Activated CD4-positive, alpha-beta T cell treated with anti-CD3 and anti-CD28 coated beads, Interleukin-2, amount 10 ng/mL, durations not matched to agents 24 days and 14 days (primary cell): ENCODE results near the gene ANAPC16. TPM values are rescaled to one million over a fixed set of nuclear protein-coding genes. Genes with fewer than 3 reads are reported as not detected.
A peak's percentile ranks its signal among the peaks of the same experiment; 100 is the strongest.
"Not testable (repeated sequence)": the region's sequence is repeated elsewhere in the genome, so short reads cannot be mapped to it uniquely, and the experiment has no call there.

Source experiments
- DNase-seq: peaks from one replicate; pipeline ENCODE4 v3.0.0; 2022
- H3K27ac Mint-ChIP-seq: one replicate; pipeline ENCODE4 v1.8.0; 2022; ENCODE audit warnings: mild to moderate bottlenecking, mixed read lengths
- H3K27me3 Mint-ChIP-seq: one replicate; pipeline ENCODE4 v1.8.0; 2022; ENCODE audit warnings: mixed read lengths
- H3K36me3 Mint-ChIP-seq: one replicate; pipeline ENCODE4 v1.8.0; 2022; ENCODE audit warnings: low read depth, mild to moderate bottlenecking, mixed read lengths
- H3K4me1 Mint-ChIP-seq: one replicate; pipeline ENCODE4 v1.8.0; 2021; ENCODE audit warnings: mixed read lengths
- H3K4me3 Mint-ChIP-seq: one replicate; pipeline ENCODE4 v1.8.0; 2022; ENCODE audit warnings: mild to moderate bottlenecking, moderate library complexity, mixed read lengths
- H3K9me3 Mint-ChIP-seq: one replicate; pipeline ENCODE4 v1.8.0; 2021; ENCODE audit warnings: mixed read lengths
- intact Hi-C: fragments of 100-400 bp; cut with micrococcal nuclease; formaldehyde crosslinking; loops from one replicate; pipeline ENCODE4 v1.15.1; 2023
- total RNA-seq: library from RNA; stranded (reverse); gene quantifications from 2 replicates; pipeline ENCODE4 v1.2.3, GENCODE V29; 2022

ANAPC16 gene
- total RNA-seq, 1 donor from 2014 or later, result 74.3 TPM

DNA sequence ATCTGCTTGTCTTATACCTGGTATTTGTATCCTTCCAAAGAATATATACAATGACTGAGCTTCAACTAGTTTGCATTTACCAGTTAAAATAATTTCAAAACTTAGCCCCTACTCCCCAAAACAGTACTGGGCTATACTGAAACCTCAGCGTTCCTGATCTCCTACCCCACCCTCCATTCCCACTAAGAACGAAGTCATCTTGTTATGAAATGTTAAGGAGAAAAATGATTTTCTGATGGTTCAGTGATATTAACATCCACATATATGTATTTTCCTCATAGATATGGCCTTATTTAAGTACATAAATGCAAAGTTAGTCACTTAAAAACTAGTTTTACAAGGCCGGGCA, 28.9 kb upstream of the ANAPC16 start:
- no peak overlapping the region for H3K4me3 Mint-ChIP-seq

DNA sequence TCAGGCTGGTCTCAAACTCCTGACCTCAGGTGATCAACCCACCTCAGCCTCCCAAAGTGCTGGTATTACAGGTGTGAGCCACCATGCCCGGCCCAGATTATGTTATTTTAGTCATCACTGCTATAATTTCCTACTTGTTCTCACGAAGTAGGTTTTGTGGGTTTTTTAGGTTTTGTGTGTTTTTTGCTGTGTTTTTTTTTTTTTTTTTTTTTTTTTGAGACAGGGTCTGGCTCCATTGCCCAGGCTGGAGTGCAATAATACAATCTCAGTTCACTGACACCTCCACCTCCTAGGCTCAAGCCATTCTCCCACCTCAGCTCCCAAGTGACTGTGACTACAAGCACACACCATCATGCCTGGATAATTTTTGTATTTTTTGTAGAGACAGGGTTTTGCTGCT, 20.9 kb upstream of the ANAPC16 start:
- H3K27ac Mint-ChIP-seq, result no peak overlapping the region
- H3K36me3 Mint-ChIP-seq, result peaks cover 29% of the 10 kb centered on the region

More for the DNA sequence above, 28.9 kb upstream of the ANAPC16 start:
- Mint-ChIP-seq H3K4me1 (peaks cover 5% of the 10 kb centered on the region), H3K36me3 (peaks cover 35% of the 10 kb centered on the region), H3K27me3 (no peaks in the 10 kb centered on the region), H3K27ac (no peak overlapping the region), H3K9me3 (peaks cover 11% of the 10 kb centered on the region)
- DNase-seq, result no peak
- intact Hi-C loops, result no loop called here

GRCh38 chr10:72200883-72201282, 14.9 kb upstream of the ANAPC16 start:
- DNase-seq, result no peak
- Mint-ChIP-seq H3K27ac (no peak overlapping the region), H3K36me3 (peaks cover 32% of the 10 kb centered on the region), H3K27me3 (no peaks in the 10 kb centered on the region), H3K4me3 (no peak overlapping the region), H3K9me3 (no peaks in the 10 kb centered on the region), H3K4me1 (peaks cover 3% of the 10 kb centered on the region)
- intact Hi-C loops, result no loop called here

More for the DNA sequence above, 20.9 kb upstream of the ANAPC16 start:
- Mint-ChIP-seq H3K9me3 (no peaks in the 10 kb centered on the region), H3K4me3 (no peak overlapping the region), H3K4me1 (peaks cover 2% of the 10 kb centered on the region), H3K27me3 (no peaks in the 10 kb centered on the region)
- intact Hi-C loops, result no loop called here
- no peak for DNase-seq

- H3K4me1 Mint-ChIP-seq, result peaks cover 3% of the 10 kb centered on the region
- intact Hi-C loops, result no loop called here
- no peak for DNase-seq
- no peaks in the 10 kb centered on the region for H3K9me3 Mint-ChIP-seq
- H3K27ac Mint-ChIP-seq, result no peak overlapping the region
- H3K27me3 Mint-ChIP-seq, result no peaks in the 10 kb centered on the region
- peaks cover 30% of the 10 kb centered on the region for H3K36me3 Mint-ChIP-seq
- no peak overlapping the region for H3K4me3 Mint-ChIP-seq
Measured at GRCh38 chr10:72201293-72201692, 14.5 kb upstream of the ANAPC16 start.

GRCh38 chr10:72204296-72204695, 11.5 kb upstream of the ANAPC16 start:
- no peaks in the 10 kb centered on the region for H3K27me3 Mint-ChIP-seq
- H3K4me3 Mint-ChIP-seq, result no peak overlapping the region
- H3K9me3 Mint-ChIP-seq, result peaks cover 3% of the 10 kb centered on the region
- no peak for DNase-seq
- H3K36me3 Mint-ChIP-seq, result peaks cover 36% of the 10 kb centered on the region
- no peak overlapping the region for H3K27ac Mint-ChIP-seq
- intact Hi-C loops, result no loop called here
- peaks cover 13% of the 10 kb centered on the region for H3K4me1 Mint-ChIP-seq

DNA sequence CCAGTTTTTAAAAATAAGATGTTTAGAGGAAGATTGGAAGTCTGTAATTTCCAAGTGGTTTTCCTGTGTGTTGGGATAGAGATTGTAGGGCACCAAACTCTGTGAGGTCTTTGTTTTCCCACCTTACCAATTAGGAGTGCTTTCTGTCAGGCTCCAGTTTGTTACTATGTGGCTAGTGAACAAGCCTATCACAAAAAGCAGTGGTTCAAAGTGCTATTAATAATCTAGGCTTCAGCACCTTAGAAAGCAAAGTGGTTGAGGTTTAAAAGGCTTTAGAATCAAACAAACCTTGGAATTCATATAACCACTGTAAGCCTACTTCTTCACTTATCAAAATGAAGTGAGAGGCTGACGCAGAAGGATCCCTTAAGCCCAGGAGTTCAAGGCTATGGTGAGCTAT, 11.1 kb upstream of the ANAPC16 start:
- peaks cover 34% of the 10 kb centered on the region for H3K36me3 Mint-ChIP-seq
- intact Hi-C loops, result no loop called here
- no peak for DNase-seq
- H3K4me3 Mint-ChIP-seq, result no peak overlapping the region
- no peaks in the 10 kb centered on the region for H3K27me3 Mint-ChIP-seq
- peaks cover 13% of the 10 kb centered on the region for H3K4me1 Mint-ChIP-seq
- peaks cover 3% of the 10 kb centered on the region for H3K9me3 Mint-ChIP-seq
- H3K27ac Mint-ChIP-seq, result no peak overlapping the region

GRCh38 chr10:72206511-72207229, 9.1 kb upstream of the ANAPC16 start:
- Mint-ChIP-seq H3K36me3 (peaks cover 40% of the 10 kb centered on the region), H3K27me3 (no peaks in the 10 kb centered on the region), H3K9me3 (peaks cover 3% of the 10 kb centered on the region), H3K4me3 (no peak overlapping the region), H3K27ac (peak overlapping the region; percentile 5), H3K4me1 (peaks cover 18% of the 10 kb centered on the region)
- DNase-seq, result no peak
- intact Hi-C loops, result no loop called here

GRCh38 chr10:72208526-72208925, 7.3 kb upstream of the ANAPC16 start:
- peaks cover 39% of the 10 kb centered on the region for H3K36me3 Mint-ChIP-seq
- H3K9me3 Mint-ChIP-seq, intact Hi-C loops, H3K27me3 Mint-ChIP-seq: not testable (repeated sequence)
- peak; percentile 73 for DNase-seq
- peaks cover 18% of the 10 kb centered on the region for H3K4me1 Mint-ChIP-seq
- H3K4me3 Mint-ChIP-seq, result peak overlapping the region; percentile 58
- H3K27ac Mint-ChIP-seq, result peak overlapping the region; percentile 94

- H3K27me3 Mint-ChIP-seq, DNase-seq, H3K9me3 Mint-ChIP-seq, H3K27ac Mint-ChIP-seq, H3K4me3 Mint-ChIP-seq, intact Hi-C loops: not testable (repeated sequence)
- peaks cover 26% of the 10 kb centered on the region for H3K4me1 Mint-ChIP-seq
- peaks cover 37% of the 10 kb centered on the region for H3K36me3 Mint-ChIP-seq
Measured at GRCh38 chr10:72211381-72211780, 4.4 kb upstream of the ANAPC16 start.

DNA sequence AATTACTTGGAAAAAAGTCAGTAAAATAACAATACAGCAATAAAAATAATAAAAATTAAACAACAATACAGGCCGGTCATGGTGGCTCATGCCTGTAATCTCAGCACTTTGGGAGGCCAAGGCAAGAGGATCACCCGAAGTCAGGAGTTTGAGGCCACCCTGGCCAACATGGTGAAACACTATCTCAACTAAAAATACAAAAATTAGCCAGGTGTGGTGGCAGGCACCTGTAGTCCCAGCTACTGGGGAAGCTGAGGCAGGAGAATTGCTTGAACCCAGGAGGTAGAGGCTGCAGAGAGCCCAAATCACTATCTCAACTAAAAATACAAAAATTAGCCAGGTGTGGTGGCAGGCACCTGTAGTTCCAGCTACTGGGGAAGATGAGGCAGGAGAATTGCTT, 4.0 kb upstream of the ANAPC16 start:
- H3K4me3 Mint-ChIP-seq, DNase-seq, intact Hi-C loops, H3K9me3 Mint-ChIP-seq, H3K27me3 Mint-ChIP-seq, H3K27ac Mint-ChIP-seq: not testable (repeated sequence)
- H3K4me1 Mint-ChIP-seq, result peaks cover 26% of the 10 kb centered on the region
- peaks cover 36% of the 10 kb centered on the region for H3K36me3 Mint-ChIP-seq

DNA sequence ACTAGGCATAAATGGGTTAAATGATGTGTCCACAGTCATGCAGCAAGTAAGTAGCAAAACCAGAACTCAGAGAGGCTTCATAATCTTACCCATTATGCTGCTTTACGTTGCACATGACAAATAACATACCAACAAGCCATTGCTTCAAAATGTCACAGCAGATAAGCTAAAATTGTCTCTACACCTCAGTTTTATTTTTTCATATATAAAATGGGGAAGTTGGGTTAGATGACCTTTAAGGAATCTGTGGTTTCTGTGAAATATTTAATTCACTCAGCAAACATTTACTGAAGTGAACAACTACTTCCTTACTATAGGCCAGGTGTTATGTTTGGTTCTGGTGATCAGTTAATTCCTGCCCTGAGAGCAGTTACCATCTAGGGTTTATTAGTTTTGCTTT, 2.5 kb downstream of the ANAPC16 start:
- DNase-seq, result no peak
- peak overlapping the region; percentile 75 for H3K4me3 Mint-ChIP-seq
- H3K27ac Mint-ChIP-seq, result peak overlapping the region; percentile 89
- H3K27me3 Mint-ChIP-seq, result peaks cover 1% of the 10 kb centered on the region
- no peaks in the 10 kb centered on the region for H3K9me3 Mint-ChIP-seq
- peaks cover 33% of the 10 kb centered on the region for H3K4me1 Mint-ChIP-seq
- intact Hi-C loops, result loop anchor here (2.0 to 5.0 kb wide), 4 partner anchors 42 to 130 kb away; partner anchors contain the start of gene SPOCK2
- H3K36me3 Mint-ChIP-seq, result peaks cover 13% of the 10 kb centered on the region

- no peak for DNase-seq
- Mint-ChIP-seq H3K9me3 (no peaks in the 10 kb centered on the region), H3K27me3 (peaks cover 1% of the 10 kb centered on the region), H3K4me3 (peak overlapping the region; percentile 75), H3K27ac (peak overlapping the region; percentile 89), H3K4me1 (peaks cover 37% of the 10 kb centered on the region), H3K36me3 (peaks cover 14% of the 10 kb centered on the region)
- intact Hi-C loops, result loop anchor here (2.0 to 5.0 kb wide), 4 partner anchors 42 to 130 kb away; partner anchors contain the start of gene SPOCK2
Measured at GRCh38 chr10:72218726-72219125, 2.9 kb downstream of the ANAPC16 start.

DNA sequence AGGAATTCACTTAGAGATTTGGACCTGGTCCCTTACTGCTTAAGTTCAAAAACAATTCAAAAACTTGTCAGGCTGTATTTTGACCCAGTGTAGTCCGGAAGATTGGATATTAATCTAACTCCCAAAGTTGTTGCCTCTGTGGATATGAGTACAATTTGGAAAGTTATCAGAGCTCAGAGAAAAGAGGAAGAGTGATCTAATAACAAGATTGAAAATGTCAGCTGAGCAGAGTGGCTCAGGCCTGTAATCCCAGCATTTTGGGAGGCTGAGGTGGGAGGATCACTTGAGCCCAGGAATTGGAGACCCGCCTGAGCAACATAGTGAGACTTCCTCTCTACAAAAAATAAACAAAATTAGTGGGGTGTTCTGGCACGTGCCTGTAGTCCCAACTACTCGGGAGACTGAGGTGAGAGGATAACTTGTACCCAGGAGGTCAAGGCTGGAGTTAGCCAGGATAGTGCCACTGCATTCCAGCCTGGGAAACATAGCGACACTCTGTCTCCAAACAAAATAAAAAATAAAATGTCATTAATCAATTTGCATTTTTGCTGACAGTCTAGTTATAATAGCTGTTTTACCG, 3.5 kb downstream of the ANAPC16 start:
- H3K27ac Mint-ChIP-seq, result peak overlapping the region; percentile 89
- intact Hi-C loops, result loop anchor here (2.0 to 5.0 kb wide), 4 partner anchors 41 to 131 kb away; partner anchors contain the start of gene SPOCK2
- H3K4me1 Mint-ChIP-seq, result peaks cover 42% of the 10 kb centered on the region
- no peak for DNase-seq
- peaks cover 1% of the 10 kb centered on the region for H3K27me3 Mint-ChIP-seq
- peak overlapping the region; percentile 75 for H3K4me3 Mint-ChIP-seq
- no peaks in the 10 kb centered on the region for H3K9me3 Mint-ChIP-seq
- H3K36me3 Mint-ChIP-seq, result peaks cover 19% of the 10 kb centered on the region

GRCh38 chr10:72220637-72221036, 4.8 kb downstream of the ANAPC16 start:
- Mint-ChIP-seq H3K4me1 (peaks cover 33% of the 10 kb centered on the region), H3K4me3 (no peak overlapping the region), H3K27me3 (peaks cover 1% of the 10 kb centered on the region), H3K9me3 (no peaks in the 10 kb centered on the region), H3K36me3 (peaks cover 20% of the 10 kb centered on the region), H3K27ac (peak overlapping the region; percentile 25)
- intact Hi-C loops, result loop anchor here (5.0 kb wide), 1 partner anchor 323 kb away; no protein-coding TSS in a partner anchor
- no peak for DNase-seq
